Type B pancreatic cell (in vitro differentiated cells): ENCODE measurements around the gene CPEB4. TPM values are rescaled to one million over a fixed set of nuclear protein-coding genes. Genes with fewer than 3 reads are reported as not detected.
A peak's percentile ranks its signal among the peaks of the same experiment; 100 is the strongest.

Experiments used
- DNase-seq: peaks from one replicate; pipeline ENCODE4 v3.0.0; 2021; ENCODE audit warnings: mixed read lengths; ENCODE audit not compliant: unreplicated experiment; ENCODE audit errors: extremely low spot score
- H3K27ac Mint-ChIP-seq: 2 replicates; pipeline ENCODE4 v1.8.0; 2021; ENCODE audit warnings: mild to moderate bottlenecking, mixed read lengths
- H3K27me3 Mint-ChIP-seq: 2 replicates; pipeline ENCODE4 v1.8.0; 2021; ENCODE audit warnings: mixed read lengths
- H3K36me3 Mint-ChIP-seq: 2 replicates; pipeline ENCODE4 v1.8.0; 2021; ENCODE audit warnings: mixed read lengths
- H3K4me1 Mint-ChIP-seq: one replicate; pipeline ENCODE4 v1.8.0; 2021; ENCODE audit warnings: mixed read lengths; ENCODE audit not compliant: unreplicated experiment
- H3K4me3 Mint-ChIP-seq: 2 replicates; pipeline ENCODE4 v1.8.0; 2021; ENCODE audit warnings: mild to moderate bottlenecking, mixed read lengths
- H3K9me3 Mint-ChIP-seq: 2 replicates; pipeline ENCODE4 v1.8.0; 2021; ENCODE audit warnings: mixed read lengths
- total RNA-seq: library from RNA; stranded (reverse); gene quantifications from 2 replicates; pipeline ENCODE4 v1.2.1, GENCODE V29; 2021; ENCODE audit warnings: low replicate concordance
- TF ChIP-seq, protein P1 (sequence below): fragments of 200-600 bp; sonication (generic); conservative IDR thresholded peaks from 2 replicates; pipeline ENCODE4 v1.5.0; 2021; ENCODE audit warnings: antibody characterized with exemption, mild to moderate bottlenecking

CPEB4 gene
- total RNA-seq, 1 donor from 2014 or later = 53.2 TPM

GRCh38 chr5:173891308-173892116, 3.4 kb downstream of the CPEB4 start:
- H3K4me1 Mint-ChIP-seq = peaks cover 35% of the 10 kb centered on the region
- peak overlapping the region; percentile 10 for H3K27ac Mint-ChIP-seq
- H3K36me3 Mint-ChIP-seq = peaks cover 13% of the 10 kb centered on the region
- peak overlapping the region; percentile 90 for H3K4me3 Mint-ChIP-seq
- H3K27me3 Mint-ChIP-seq = peaks cover 27% of the 10 kb centered on the region
- TF ChIP-seq, protein P1, sequence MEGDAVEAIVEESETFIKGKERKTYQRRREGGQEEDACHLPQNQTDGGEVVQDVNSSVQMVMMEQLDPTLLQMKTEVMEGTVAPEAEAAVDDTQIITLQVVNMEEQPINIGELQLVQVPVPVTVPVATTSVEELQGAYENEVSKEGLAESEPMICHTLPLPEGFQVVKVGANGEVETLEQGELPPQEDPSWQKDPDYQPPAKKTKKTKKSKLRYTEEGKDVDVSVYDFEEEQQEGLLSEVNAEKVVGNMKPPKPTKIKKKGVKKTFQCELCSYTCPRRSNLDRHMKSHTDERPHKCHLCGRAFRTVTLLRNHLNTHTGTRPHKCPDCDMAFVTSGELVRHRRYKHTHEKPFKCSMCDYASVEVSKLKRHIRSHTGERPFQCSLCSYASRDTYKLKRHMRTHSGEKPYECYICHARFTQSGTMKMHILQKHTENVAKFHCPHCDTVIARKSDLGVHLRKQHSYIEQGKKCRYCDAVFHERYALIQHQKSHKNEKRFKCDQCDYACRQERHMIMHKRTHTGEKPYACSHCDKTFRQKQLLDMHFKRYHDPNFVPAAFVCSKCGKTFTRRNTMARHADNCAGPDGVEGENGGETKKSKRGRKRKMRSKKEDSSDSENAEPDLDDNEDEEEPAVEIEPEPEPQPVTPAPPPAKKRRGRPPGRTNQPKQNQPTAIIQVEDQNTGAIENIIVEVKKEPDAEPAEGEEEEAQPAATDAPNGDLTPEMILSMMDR = no peak
- H3K9me3 Mint-ChIP-seq = no peaks in the 10 kb centered on the region
- DNase-seq = no peak

GRCh38 chr5:173893192-173893561, 5.0 kb downstream of the CPEB4 start:
- Mint-ChIP-seq H3K4me3 (peak overlapping the region; percentile 87), H3K27ac (peak overlapping the region; percentile 70), H3K36me3 (peaks cover 13% of the 10 kb centered on the region), H3K9me3 (no peaks in the 10 kb centered on the region), H3K4me1 (peaks cover 26% of the 10 kb centered on the region), H3K27me3 (peaks cover 25% of the 10 kb centered on the region)
- TF ChIP-seq, protein P1 = no peak
- no peak for DNase-seq

- Mint-ChIP-seq H3K4me3 (peak overlapping the region; percentile 67), H3K36me3 (peaks cover 15% of the 10 kb centered on the region), H3K27me3 (peaks cover 8% of the 10 kb centered on the region), H3K9me3 (no peaks in the 10 kb centered on the region), H3K4me1 (peaks cover 18% of the 10 kb centered on the region), H3K27ac (peak overlapping the region; percentile 57)
- TF ChIP-seq, protein P1 = no peak
- no peak for DNase-seq
Measured at GRCh38 chr5:173895401-173896165, 7.4 kb downstream of the CPEB4 start.

- Mint-ChIP-seq H3K4me3 (no peak overlapping the region), H3K4me1 (peaks cover 13% of the 10 kb centered on the region), H3K9me3 (no peaks in the 10 kb centered on the region), H3K36me3 (peaks cover 13% of the 10 kb centered on the region), H3K27ac (no peak overlapping the region), H3K27me3 (no peaks in the 10 kb centered on the region)
- DNase-seq = no peak
- TF ChIP-seq, protein P1 = no peak
Measured at GRCh38 chr5:173896631-173897030, 8.5 kb downstream of the CPEB4 start.

DNA sequence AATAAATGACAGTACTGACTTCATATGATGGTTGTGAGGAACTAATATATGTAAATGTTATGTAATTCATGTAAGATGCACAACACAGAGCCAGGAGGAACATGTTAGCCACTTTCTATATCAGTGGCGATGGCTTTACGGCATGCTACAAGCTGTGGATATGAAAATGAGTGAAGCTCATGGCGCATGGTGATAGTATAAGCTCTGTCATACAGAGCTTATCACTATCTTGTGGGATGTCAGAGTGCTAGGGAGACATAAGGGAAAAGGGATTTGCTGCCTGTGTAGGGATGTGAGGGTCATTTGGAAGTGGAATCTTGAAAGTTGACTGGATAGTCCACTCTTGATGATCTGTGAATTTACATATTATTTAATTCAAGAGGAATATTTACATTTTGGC, 13.6 kb downstream of the CPEB4 start:
- Mint-ChIP-seq H3K9me3 (no peaks in the 10 kb centered on the region), H3K36me3 (peaks cover 18% of the 10 kb centered on the region), H3K4me3 (no peak overlapping the region), H3K4me1 (no peaks in the 10 kb centered on the region), H3K27me3 (no peaks in the 10 kb centered on the region), H3K27ac (no peak overlapping the region)
- TF ChIP-seq, protein P1 = no peak
- no peak for DNase-seq
